Fibroblast of pulmonary artery (primary cell): ENCODE results near the gene GGT5.
A peak's percentile ranks its signal among the peaks of the same experiment; 100 is the strongest.
"Not testable (repeated sequence)": the region's sequence is repeated elsewhere in the genome, so short reads cannot be mapped to it uniquely, and the experiment has no call there.

Experiments
- DNase-seq: peaks from one replicate; pipeline ENCODE4 v3.0.0-alpha.2; 2010; ENCODE audit warnings: low read depth
- H3K4me3 ChIP-seq: replicated peaks from 2 replicates; pipeline ENCODE4 v1.5.1; 2011; ENCODE audit warnings: low read depth, mild to moderate bottlenecking, control low read depth, low read length, moderate library complexity
- TF ChIP-seq, protein P1 (sequence below): IDR thresholded peaks from 2 replicates; pipeline ENCODE4 v1.5.1; 2011; ENCODE audit warnings: mild to moderate bottlenecking, control low read depth, low read length, inconsistent platforms; ENCODE audit errors: missing control alignments

Gene GGT5

DNA sequence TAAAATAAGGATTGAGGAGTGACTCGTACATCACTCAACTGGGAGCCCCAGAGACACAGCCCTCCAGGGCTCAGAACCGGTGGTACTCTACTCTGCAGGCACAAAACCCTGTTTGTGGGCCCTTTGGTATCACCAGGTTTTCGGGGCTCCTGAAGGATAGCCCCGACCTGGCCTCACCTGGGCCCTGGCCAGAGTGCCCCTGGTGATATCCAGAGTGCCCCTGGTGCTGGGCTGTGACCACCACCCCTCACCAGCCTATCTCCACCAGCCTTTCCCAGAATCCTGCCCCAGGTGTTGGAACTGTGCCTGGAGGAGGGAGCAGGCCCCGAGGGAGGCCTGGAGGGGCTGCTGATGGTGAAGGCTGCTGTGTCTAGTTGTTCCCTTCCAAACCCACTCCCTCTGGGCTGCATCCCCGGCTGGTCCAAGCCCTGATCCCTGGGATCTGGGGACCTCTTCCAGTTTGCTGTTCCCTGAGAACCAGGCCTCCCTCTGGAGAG lies 2.2 kb upstream of the GGT5 start:
- peak; percentile 40 for DNase-seq
- no peak overlapping the region for H3K4me3 ChIP-seq
- TF ChIP-seq, protein P1, sequence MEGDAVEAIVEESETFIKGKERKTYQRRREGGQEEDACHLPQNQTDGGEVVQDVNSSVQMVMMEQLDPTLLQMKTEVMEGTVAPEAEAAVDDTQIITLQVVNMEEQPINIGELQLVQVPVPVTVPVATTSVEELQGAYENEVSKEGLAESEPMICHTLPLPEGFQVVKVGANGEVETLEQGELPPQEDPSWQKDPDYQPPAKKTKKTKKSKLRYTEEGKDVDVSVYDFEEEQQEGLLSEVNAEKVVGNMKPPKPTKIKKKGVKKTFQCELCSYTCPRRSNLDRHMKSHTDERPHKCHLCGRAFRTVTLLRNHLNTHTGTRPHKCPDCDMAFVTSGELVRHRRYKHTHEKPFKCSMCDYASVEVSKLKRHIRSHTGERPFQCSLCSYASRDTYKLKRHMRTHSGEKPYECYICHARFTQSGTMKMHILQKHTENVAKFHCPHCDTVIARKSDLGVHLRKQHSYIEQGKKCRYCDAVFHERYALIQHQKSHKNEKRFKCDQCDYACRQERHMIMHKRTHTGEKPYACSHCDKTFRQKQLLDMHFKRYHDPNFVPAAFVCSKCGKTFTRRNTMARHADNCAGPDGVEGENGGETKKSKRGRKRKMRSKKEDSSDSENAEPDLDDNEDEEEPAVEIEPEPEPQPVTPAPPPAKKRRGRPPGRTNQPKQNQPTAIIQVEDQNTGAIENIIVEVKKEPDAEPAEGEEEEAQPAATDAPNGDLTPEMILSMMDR = no peak

DNA sequence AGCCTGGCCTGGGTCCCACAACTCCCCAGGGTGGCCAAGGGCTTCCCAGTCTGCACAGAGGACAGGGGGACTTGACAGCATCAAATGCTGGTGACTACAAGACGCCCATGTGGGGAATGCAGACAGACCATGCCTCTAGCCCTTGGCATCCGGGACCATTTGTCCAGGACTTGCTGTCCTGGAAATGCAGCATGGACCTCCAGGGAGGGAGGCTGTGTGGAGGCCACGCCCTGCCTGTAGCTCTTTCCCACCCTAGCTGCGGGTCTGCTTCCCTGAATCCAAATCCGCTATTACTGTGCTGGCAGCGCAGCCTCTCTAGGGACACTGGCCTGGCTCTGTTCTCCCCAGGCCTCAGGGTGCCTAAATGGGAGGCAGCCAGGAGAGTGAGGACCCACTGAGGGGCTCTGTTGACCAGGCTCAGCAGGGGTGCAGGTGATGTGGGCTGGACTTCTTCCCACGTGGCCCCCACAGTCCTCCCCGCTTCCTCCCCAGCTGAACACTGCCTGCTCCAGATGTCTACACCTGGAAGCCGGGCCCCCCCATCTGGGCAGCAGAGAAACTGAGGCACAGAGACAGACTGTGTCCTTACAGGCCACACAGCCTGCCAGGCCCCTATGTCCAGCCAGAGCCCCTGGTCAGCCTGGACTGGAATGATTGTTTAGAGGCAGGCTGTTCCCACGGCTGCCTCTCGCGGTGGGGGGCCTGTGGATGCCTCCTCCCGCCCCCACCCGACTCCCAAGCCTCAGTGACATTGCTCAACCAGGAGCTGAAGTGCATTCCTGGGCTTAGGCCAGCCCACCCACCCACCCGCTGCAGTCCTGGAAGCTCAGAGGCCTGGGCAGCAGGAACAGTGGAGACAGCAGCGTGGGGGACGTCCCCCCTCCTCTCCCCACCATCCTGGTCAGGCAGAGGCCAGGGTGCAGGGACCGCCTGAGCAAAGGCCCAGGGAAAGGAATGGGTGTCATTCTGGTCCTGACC lies 991 bp upstream of the GGT5 start:
- peak overlapping the region; percentile 47 for H3K4me3 ChIP-seq
- DNase-seq = peak; percentile 91

DNA sequence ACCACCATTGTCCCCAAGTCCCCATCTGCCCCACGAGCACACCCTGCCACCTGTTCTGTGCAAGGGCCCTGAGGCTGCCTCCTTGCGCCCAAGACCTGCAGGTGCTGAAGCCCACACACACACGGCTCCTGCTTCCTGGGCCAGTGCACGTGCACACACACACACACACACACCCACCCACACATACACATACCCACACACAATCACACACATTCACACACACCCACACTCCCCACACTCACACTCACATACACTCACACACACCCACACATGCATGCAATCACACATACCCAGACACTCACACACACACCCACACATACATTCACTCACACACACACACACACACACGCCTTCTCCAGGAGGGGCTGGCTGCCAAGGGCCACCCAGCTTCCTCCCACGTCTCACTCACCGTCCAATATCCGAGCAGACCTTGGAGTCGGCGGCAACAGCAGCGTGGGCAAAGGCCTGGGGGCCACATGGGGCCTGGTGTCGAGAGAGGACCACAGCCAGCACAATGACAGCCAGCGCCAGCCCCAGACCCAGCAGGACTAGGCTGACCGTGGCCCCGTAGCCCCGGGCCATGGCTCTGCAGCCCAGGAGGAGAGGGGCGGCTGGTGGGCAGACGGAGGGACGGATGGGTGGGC lies 616 bp downstream of the GGT5 start:
- TF ChIP-seq, protein P1 = no peak
- DNase-seq = peak; percentile 88
- H3K4me3 ChIP-seq = peak overlapping the region; percentile 71

- DNase-seq = peak; percentile 75
- peak overlapping the region; percentile 71 for H3K4me3 ChIP-seq
Measured at GRCh38 chr22:24243417-24243816, 1.5 kb downstream of the GGT5 start.

- not testable (repeated sequence) for DNase-seq, H3K4me3 ChIP-seq
Measured at GRCh38 chr22:24240985-24241692, 3.7 kb downstream of the GGT5 start.

GRCh38 chr22:24240381-24240780 lies 4.5 kb downstream of the GGT5 start:
- H3K4me3 ChIP-seq = no peak overlapping the region
- TF ChIP-seq, protein P1 = no peak
- peak; percentile 23 for DNase-seq

GRCh38 chr22:24238101-24238694 lies 6.7 kb downstream of the GGT5 start:
- H3K4me3 ChIP-seq = not testable (repeated sequence)
- DNase-seq = peak; percentile 41

GRCh38 chr22:24236656-24237055 lies 8.2 kb downstream of the GGT5 start:
- no peak overlapping the region for H3K4me3 ChIP-seq
- TF ChIP-seq, protein P1 = no peak
- DNase-seq = no peak
